Stimulated activated naive B cell treated with anti-CD40 and anti-IgM and Interleukin-4, amounts not matched to agents 10 μg/mL and 1 μg/mL and 100 μg/mL, for 72 hours (primary cell): ENCODE measurements around the gene DNAI4.

ENCODE experiments used
- ATAC-seq, 2 donors: fragments of 150-1000 bp; cut with Tn5 transposase; replicated peaks; 2 replicates each; pipeline ENCODE4 v1.10.0; 2021; ENCODE audit warnings: moderate library complexity in 1 of 2
- DNase-seq: peaks from one replicate; pipeline ENCODE4 v3.0.0; 2021
- H3K27ac Mint-ChIP-seq: one replicate; pipeline ENCODE4 v1.8.0; 2022; ENCODE audit warnings: mild to moderate bottlenecking, mixed read lengths
- H3K27me3 Mint-ChIP-seq, 2 donors: one replicate each; pipeline ENCODE4 v1.8.0; 2022; ENCODE audit warnings: mixed read lengths in 2 of 2
- H3K36me3 Mint-ChIP-seq, 2 donors: one replicate each; pipeline ENCODE4 v1.8.0; 2022; ENCODE audit warnings: mixed read lengths in 2 of 2, mild to moderate bottlenecking in 1 of 2
- H3K4me1 Mint-ChIP-seq, 2 donors: one replicate each; pipeline ENCODE4 v1.8.0; 2022; ENCODE audit warnings: mixed read lengths in 2 of 2, mild to moderate bottlenecking in 1 of 2
- H3K4me3 Mint-ChIP-seq, 2 donors: one replicate each; pipeline ENCODE4 v1.8.0; 2022; ENCODE audit warnings: mild to moderate bottlenecking in 2 of 2, mixed read lengths in 2 of 2, moderate library complexity in 1 of 2
- H3K9me3 Mint-ChIP-seq, 2 donors: one replicate each; pipeline ENCODE4 v1.8.0; 2022; ENCODE audit warnings: mixed read lengths in 2 of 2, mild to moderate bottlenecking in 1 of 2

DNAI4 gene

GRCh38 chr1:66778266-66778665, 146.4 kb downstream of the DNAI4 start:
- peaks cover 0 to 3% of the 10 kb centered on the region in 2 donors for H3K9me3 Mint-ChIP-seq
- H3K4me1 Mint-ChIP-seq: peaks cover 0 to 3% of the 10 kb centered on the region in 2 donors
- H3K36me3 Mint-ChIP-seq: no peaks in the 10 kb centered on the region
- H3K27me3 Mint-ChIP-seq: peaks cover 0 to 15% of the 10 kb centered on the region in 2 donors
- no peak overlapping the region for H3K27ac Mint-ChIP-seq
- no peak overlapping the region for H3K4me3 Mint-ChIP-seq
- ATAC-seq (no peak), DNase-seq (no peak)

GRCh38 chr1:66777831-66778230, 146.8 kb downstream of the DNAI4 start:
- DNase-seq (no peak), ATAC-seq (no peak)
- peaks cover 0 to 3% of the 10 kb centered on the region in 2 donors for H3K4me1 Mint-ChIP-seq
- H3K27me3 Mint-ChIP-seq: peaks cover 0 to 15% of the 10 kb centered on the region in 2 donors
- H3K4me3 Mint-ChIP-seq: no peak overlapping the region
- H3K27ac Mint-ChIP-seq: no peak overlapping the region
- H3K36me3 Mint-ChIP-seq: no peaks in the 10 kb centered on the region
- H3K9me3 Mint-ChIP-seq: peaks cover 0 to 3% of the 10 kb centered on the region in 2 donors

- H3K36me3 Mint-ChIP-seq: no peaks in the 10 kb centered on the region
- H3K9me3 Mint-ChIP-seq: peaks cover 0 to 3% of the 10 kb centered on the region in 2 donors
- H3K4me1 Mint-ChIP-seq: peaks cover 0 to 3% of the 10 kb centered on the region in 2 donors
- H3K27me3 Mint-ChIP-seq: peaks cover 0 to 10% of the 10 kb centered on the region in 2 donors
- no peak for DNase-seq
- ATAC-seq: no peak
- H3K4me3 Mint-ChIP-seq: no peak overlapping the region
- no peak overlapping the region for H3K27ac Mint-ChIP-seq
Observed at GRCh38 chr1:66775646-66776045, 149.0 kb downstream of the DNAI4 start.

- no peak for DNase-seq
- Mint-ChIP-seq H3K27ac (no peak overlapping the region), H3K27me3 (peaks cover 0 to 7% of the 10 kb centered on the region in 2 donors), H3K4me3 (no peak overlapping the region), H3K36me3 (no peaks in the 10 kb centered on the region), H3K4me1 (peaks cover 0 to 2% of the 10 kb centered on the region in 2 donors), H3K9me3 (no peaks in the 10 kb centered on the region)
- no peak for ATAC-seq
Observed at GRCh38 chr1:66774438-66774837, 150.2 kb downstream of the DNAI4 start.

- H3K27ac Mint-ChIP-seq: no peak overlapping the region
- ATAC-seq (no peak), DNase-seq (no peak)
- no peaks in the 10 kb centered on the region for H3K9me3 Mint-ChIP-seq
- H3K4me1 Mint-ChIP-seq: no peaks in the 10 kb centered on the region
- H3K4me3 Mint-ChIP-seq: no peak overlapping the region
- no peaks in the 10 kb centered on the region for H3K36me3 Mint-ChIP-seq
- H3K27me3 Mint-ChIP-seq: peaks cover 0 to 5% of the 10 kb centered on the region in 2 donors
Observed at GRCh38 chr1:66773227-66773626, 151.4 kb downstream of the DNAI4 start.

- peaks cover 0 to 3% of the 10 kb centered on the region in 2 donors for H3K27me3 Mint-ChIP-seq
- H3K36me3 Mint-ChIP-seq: no peaks in the 10 kb centered on the region
- ATAC-seq: no peak
- no peak overlapping the region for H3K4me3 Mint-ChIP-seq
- no peak for DNase-seq
- H3K27ac Mint-ChIP-seq: no peak overlapping the region
- no peaks in the 10 kb centered on the region for H3K9me3 Mint-ChIP-seq
- H3K4me1 Mint-ChIP-seq: no peaks in the 10 kb centered on the region
Observed at GRCh38 chr1:66770694-66771093, 154.0 kb downstream of the DNAI4 start.

- Mint-ChIP-seq H3K27ac (no peak overlapping the region), H3K36me3 (no peaks in the 10 kb centered on the region), H3K9me3 (no peaks in the 10 kb centered on the region), H3K4me3 (no peak overlapping the region), H3K4me1 (no peaks in the 10 kb centered on the region), H3K27me3 (no peaks in the 10 kb centered on the region)
- DNase-seq (no peak), ATAC-seq (no peak)
Observed at GRCh38 chr1:66770240-66770639, 154.4 kb downstream of the DNAI4 start.

GRCh38 chr1:66769512-66770229, 155.0 kb downstream of the DNAI4 start:
- H3K27me3 Mint-ChIP-seq: no peaks in the 10 kb centered on the region
- no peak overlapping the region for H3K27ac Mint-ChIP-seq
- no peak overlapping the region for H3K4me3 Mint-ChIP-seq
- H3K4me1 Mint-ChIP-seq: no peaks in the 10 kb centered on the region
- H3K9me3 Mint-ChIP-seq: no peaks in the 10 kb centered on the region
- H3K36me3 Mint-ChIP-seq: no peaks in the 10 kb centered on the region
- ATAC-seq (peak in 1 of 2 donors; percentile 27), DNase-seq (no peak)

GRCh38 chr1:66768965-66769364, 155.7 kb downstream of the DNAI4 start:
- H3K27me3 Mint-ChIP-seq: no peaks in the 10 kb centered on the region
- no peaks in the 10 kb centered on the region for H3K36me3 Mint-ChIP-seq
- no peak for DNase-seq
- no peaks in the 10 kb centered on the region for H3K9me3 Mint-ChIP-seq
- no peak for ATAC-seq
- H3K27ac Mint-ChIP-seq: no peak overlapping the region
- no peak overlapping the region for H3K4me3 Mint-ChIP-seq
- no peaks in the 10 kb centered on the region for H3K4me1 Mint-ChIP-seq

GRCh38 chr1:66767626-66768025, 157.0 kb downstream of the DNAI4 start:
- ATAC-seq: no peak
- Mint-ChIP-seq H3K4me3 (no peak overlapping the region), H3K9me3 (no peaks in the 10 kb centered on the region), H3K36me3 (no peaks in the 10 kb centered on the region), H3K27me3 (no peaks in the 10 kb centered on the region), H3K27ac (no peak overlapping the region), H3K4me1 (no peaks in the 10 kb centered on the region)
- DNase-seq: no peak

GRCh38 chr1:66764994-66765578, 159.6 kb downstream of the DNAI4 start:
- no peaks in the 10 kb centered on the region for H3K4me1 Mint-ChIP-seq
- DNase-seq: peak; percentile 34
- no peak overlapping the region for H3K4me3 Mint-ChIP-seq
- H3K27me3 Mint-ChIP-seq: no peaks in the 10 kb centered on the region
- no peak overlapping the region for H3K27ac Mint-ChIP-seq
- H3K36me3 Mint-ChIP-seq: no peaks in the 10 kb centered on the region
- peak; percentile 56 to 63 for ATAC-seq
- H3K9me3 Mint-ChIP-seq: no peaks in the 10 kb centered on the region
